Measurements from ENCODE around the gene OLR1. TPM values are rescaled to one million over a fixed set of nuclear protein-coding genes. Genes with fewer than 3 reads are reported as not detected.

The OLR1 gene
- total and polyA plus RNA-seq, 2 donors (not counting 1 experiment from before 2014, with no cell fraction given): not detected

- 29% methylated on average over 7 of the region's 11 CpGs for WGBS (ENCODE audit: insufficient coverage)
- Histone ChIP-seq H4K20me1 (ENCODE audit: control insufficient read depth, insufficient read depth, low read length, poor library complexity, severe bottlenecking) (no peaks in the 10 kb centered on the region), H3K36me3 (replicated peaks in 1 of 2; ENCODE audit: control extremely low read depth in 1 of 2, control insufficient read depth in 1 of 2, extremely low read depth in 1 of 2, insufficient read depth in 2 of 2, low read length in 1 of 2) (no peaks in the 10 kb centered on the region), H3K4me2 (replicated peaks; ENCODE audit: low read depth, low read length, poor library complexity, severe bottlenecking) (peak overlapping the region; percentile 35), H3K9ac (ENCODE audit: low read length) (no peak overlapping the region), H3K27ac (ENCODE audit: low read length in 2 of 2) (no peak overlapping the region), H2AFZ (ENCODE audit: insufficient read depth, low read depth, low read length, poor library complexity, severe bottlenecking) (no peak overlapping the region), H3K4me1 (ENCODE audit: control insufficient read depth in 2 of 2, insufficient read depth in 2 of 2, low read length in 2 of 2) (peaks cover 0 to 5% of the 10 kb centered on the region in 2 donors), H3K9me3 (ENCODE audit: control extremely low read depth in 1 of 3, control insufficient read depth in 2 of 3, insufficient read depth in 1 of 3, low read length in 2 of 3) (no peaks in the 10 kb centered on the region), H3K27me3 (replicated peaks in 1 of 4; ENCODE audit: control extremely low read depth in 1 of 4, control insufficient read depth in 3 of 4, insufficient read depth in 4 of 4, low read length in 3 of 4) (peaks cover 0 to 30% (median 14%) of the 10 kb centered on the region in 4 experiments), H3K4me3 (ENCODE audit: control extremely low read depth in 1 of 5, extremely low read depth in 1 of 5, insufficient read depth in 1 of 5, low read depth in 2 of 5, low read length in 4 of 5) (no peak overlapping the region), H3K79me2 (ENCODE audit: control insufficient read depth, insufficient read depth, low read length) (no peaks in the 10 kb centered on the region)
- Mint-ChIP-seq H3K4me3 (peak overlapping the region; percentile 26), H3K27me3 (peaks cover 60% of the 10 kb centered on the region), H3K9me3 (ENCODE audit: insufficient read depth) (no peaks in the 10 kb centered on the region), H3K4me1 (peaks cover 10% of the 10 kb centered on the region), H3K27ac (no peak overlapping the region)
- DNase-seq (peak; percentile 63), ATAC-seq (ENCODE audit: low read depth) (peak; percentile 31)
- intact Hi-C loops (cut with micrococcal nuclease): no loop called here
- POLR2A ChIA-PET: no interaction called here
- no peak for TF ChIP-seq EZH2 (IDR thresholded peaks at IDR 0.05; ENCODE audit: borderline replicate concordance, insufficient read depth, low read depth, low read length, poor library complexity, severe bottlenecking)
- CTCF ChIA-PET: no interaction called here
These were observed 14.4 kb upstream of the OLR1 start for GRCh38 chr12:10186299-10186698.

DNA sequence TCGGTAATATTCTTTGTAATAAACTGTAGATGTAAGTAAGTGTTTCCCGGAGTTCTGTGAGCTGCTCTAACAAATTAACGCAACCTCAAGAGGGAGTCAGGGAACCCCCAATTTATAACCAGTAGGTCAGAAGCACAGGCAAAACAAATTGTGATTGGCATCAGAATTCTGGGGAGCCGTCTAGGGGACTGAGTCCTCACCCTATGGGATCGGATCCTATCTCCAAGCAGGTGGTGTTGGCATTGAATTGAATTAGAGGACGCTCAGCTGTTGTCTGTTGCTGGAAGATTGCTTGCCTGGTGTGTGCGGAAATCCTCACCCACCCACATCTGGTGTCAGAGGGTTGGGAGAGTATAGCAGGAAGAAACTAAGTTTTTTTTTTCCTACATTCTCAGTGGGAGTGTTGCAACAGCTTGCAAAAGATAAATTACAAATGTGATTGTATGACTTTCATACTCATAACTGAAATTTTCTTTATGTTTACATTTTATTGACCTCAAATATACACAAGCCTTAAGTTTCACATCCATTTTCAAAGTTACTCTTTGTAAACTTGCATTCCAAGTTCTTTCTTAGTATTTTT, 12.4 kb upstream of the OLR1 start:
- no peak overlapping the region for H2AFZ ChIP-seq (ENCODE audit: insufficient read depth, low read depth, low read length, poor library complexity, severe bottlenecking)
- TF ChIP-seq EZH2 (IDR thresholded peaks at IDR 0.05; ENCODE audit: borderline replicate concordance, insufficient read depth, low read depth, low read length, poor library complexity, severe bottlenecking) (no peak), CTCF (IDR thresholded peaks at IDR 0.05) (no peak)
- H3K79me2 ChIP-seq (ENCODE audit: control insufficient read depth, insufficient read depth, low read length): no peaks in the 10 kb centered on the region
- H3K27ac ChIP-seq (ENCODE audit: low read length in 2 of 2): no peak overlapping the region
- no peak overlapping the region for H3K4me2 ChIP-seq (replicated peaks; ENCODE audit: low read depth, low read length, poor library complexity, severe bottlenecking)
- Mint-ChIP-seq H3K4me3 (no peak overlapping the region), H3K4me1 (peaks cover 6% of the 10 kb centered on the region), H3K9me3 (ENCODE audit: insufficient read depth) (no peaks in the 10 kb centered on the region), H3K27me3 (peaks cover 55% of the 10 kb centered on the region), H3K27ac (no peak overlapping the region)
- H3K36me3 ChIP-seq (replicated peaks in 1 of 2; ENCODE audit: control extremely low read depth in 1 of 2, control insufficient read depth in 1 of 2, extremely low read depth in 1 of 2, insufficient read depth in 2 of 2, low read length in 1 of 2): no peaks in the 10 kb centered on the region
- DNase-seq (no peak), ATAC-seq (ENCODE audit: low read depth) (no peak)
- H3K9me3 ChIP-seq (ENCODE audit: control extremely low read depth in 1 of 3, control insufficient read depth in 2 of 3, insufficient read depth in 1 of 3, low read length in 2 of 3): no peaks in the 10 kb centered on the region
- no peak overlapping the region for H3K9ac ChIP-seq (ENCODE audit: low read length)
- no peak overlapping the region for H3K4me3 ChIP-seq (ENCODE audit: control extremely low read depth in 1 of 5, extremely low read depth in 1 of 5, insufficient read depth in 1 of 5, low read depth in 2 of 5, low read length in 4 of 5)
- POLR2A ChIA-PET: no interaction called here
- H4K20me1 ChIP-seq (ENCODE audit: control insufficient read depth, insufficient read depth, low read length, poor library complexity, severe bottlenecking): no peaks in the 10 kb centered on the region
- WGBS (ENCODE audit: insufficient coverage): 100% methylated on average over 3 of the region's 7 CpGs
- H3K4me1 ChIP-seq (ENCODE audit: control insufficient read depth in 2 of 2, insufficient read depth in 2 of 2, low read length in 2 of 2): peaks cover 0 to 5% of the 10 kb centered on the region in 2 donors
- CTCF ChIA-PET: no interaction called here
- H3K27me3 ChIP-seq (replicated peaks in 1 of 4; ENCODE audit: control extremely low read depth in 1 of 4, control insufficient read depth in 3 of 4, insufficient read depth in 4 of 4, low read length in 3 of 4): peaks cover 0 to 26% (median 14%) of the 10 kb centered on the region in 4 experiments
- intact Hi-C loops (cut with micrococcal nuclease): no loop called here
